A549 (cell line): ENCODE results near the gene ZNF341. TPM values are rescaled to one million over a fixed set of nuclear protein-coding genes. Genes with fewer than 3 reads are reported as not detected.

Experiments
- ATAC-seq, 2 experiments: fragments of 200-7000 bp in 1 of 2; fragments of >200 bp in 1 of 2; cut with Nextera tagmentation in 1 of 2; cut with Tn5 transposase in 1 of 2; 3 replicates each; pipeline versions ENCODE4 v1.8.0 to v1.9.1; 2018 to 2020; ENCODE audit warnings: mild to moderate bottlenecking in 1 of 2, moderate library complexity in 1 of 2
- CTCF ChIA-PET: fragments of 300-600 bp; sonication (Branson Sonifier 250); formaldehyde crosslinking; extraction: SDS; loops from one replicate; lab custom pipeline; 2021; ENCODE audit warnings: antibody characterized with exemption, inconsistent platforms; lab: Yijun Ruan, JAX
- POLR2A ChIA-PET: fragments of 350-600 bp; formaldehyde crosslinking; extraction: SDS; loops from one replicate; lab custom pipeline; 2021; ENCODE audit warnings: antibody characterized with exemption, inconsistent platforms; lab: Yijun Ruan, JAX
- DNase-seq, 2 experiments: peaks; one replicate each; pipeline versions ENCODE4 v3.0.0 to v3.0.0-alpha.2; 2011 to 2016; ENCODE audit warnings: low read depth in 1 of 2, low spot score in 1 of 2
- FAIRE-seq: peaks from 2 replicates; lab custom pipeline; 2011; peaks lifted over from hg19 to GRCh38; lab: Jason Lieb, UNC
- H3K27ac ChIP-seq, 2 experiments: fragments of >200 bp; sonication (Bioruptor Twin); formaldehyde crosslinking; 3 replicates each; pipeline ENCODE4 v1.5.1; 2016 to 2017
- H3K4me1 ChIP-seq: fragments of >200 bp; sonication (Bioruptor Twin); formaldehyde crosslinking; 3 replicates; pipeline ENCODE4 v1.6.1; 2016
- H3K4me2 ChIP-seq: fragments of >200 bp; sonication (Bioruptor Twin); formaldehyde crosslinking; 3 replicates; pipeline ENCODE4 v1.6.1; 2016
- H3K4me3 ChIP-seq: fragments of >200 bp; sonication (Bioruptor Twin); formaldehyde crosslinking; 3 replicates; pipeline ENCODE4 v1.5.1; 2016
- H3K9me3 ChIP-seq: fragments of >200 bp; sonication (Bioruptor Twin); formaldehyde crosslinking; 3 replicates; pipeline ENCODE4 v1.6.1; 2016
- CBX2 ChIP-seq: fragments of 200-600 bp; sonication (generic); IDR thresholded peaks from 2 replicates; pipeline ENCODE4 v1.6.1; 2016; ENCODE audit warnings: low read depth, mild to moderate bottlenecking, borderline replicate concordance
- CBX8 ChIP-seq: fragments of 200-600 bp; sonication (generic); IDR thresholded peaks from 2 replicates; pipeline ENCODE4 v1.6.1; 2016
- CEBPB ChIP-seq, 2 experiments: fragments of >200 bp in 1 of 2; sonication (Bioruptor Twin) in 1 of 2; formaldehyde crosslinking in 1 of 2; IDR thresholded peaks; 2 replicates each; pipeline ENCODE4 v1.6.1; 2012 to 2016
- CHD2 ChIP-seq: fragments of 150-350 bp; IDR thresholded peaks from 2 replicates; pipeline ENCODE4 v1.6.1; 2014; ENCODE audit warnings: low read length; ENCODE audit not compliant: partially characterized antibody
- CHD4 ChIP-seq: fragments of 200-600 bp; sonication (generic); IDR thresholded peaks from 2 replicates; pipeline ENCODE4 v1.6.1; 2016; ENCODE audit warnings: antibody characterized with exemption, mild to moderate bottlenecking, borderline replicate concordance
- EHF ChIP-seq: fragments of 250-450 bp; sonication (Bioruptor Pico); IDR thresholded peaks from 2 replicates; pipeline ENCODE4 v1.5.0; 2020; ENCODE audit warnings: mild to moderate bottlenecking
- EHMT2 ChIP-seq: fragments of 200-600 bp; sonication (generic); IDR thresholded peaks from 2 replicates; pipeline ENCODE4 v1.6.1; 2016; ENCODE audit warnings: antibody characterized with exemption, low read depth, mild to moderate bottlenecking, moderate library complexity
- EP300 ChIP-seq, 2 experiments: fragments of >200 bp; sonication (Bioruptor Twin); formaldehyde crosslinking; IDR thresholded peaks; 2 replicates in 1 of 2; 3 replicates in 1 of 2; pipeline ENCODE4 v1.6.1; 2016 to 2017
- ESRRA ChIP-seq: fragments of 150-350 bp; IDR thresholded peaks from 2 replicates; pipeline ENCODE4 v1.6.1; 2014; ENCODE audit warnings: mild to moderate bottlenecking, low read length, borderline replicate concordance
- FOSL2 ChIP-seq, 2 experiments: fragments of 450-650 bp in 1 of 2; fragments of >200 bp in 1 of 2; sonication (Bioruptor Twin) in 1 of 2; formaldehyde crosslinking; IDR thresholded peaks; 2 replicates each; pipeline versions ENCODE4 v1.5.0 to v1.6.1; 2016 to 2020; ENCODE audit warnings: mild to moderate bottlenecking in 1 of 2, moderate library complexity in 1 of 2
- FOXS1 ChIP-seq: fragments of 250-450 bp; sonication (Bioruptor Pico); IDR thresholded peaks from 2 replicates; pipeline ENCODE4 v1.5.0; 2020; ENCODE audit warnings: mild to moderate bottlenecking, moderate library complexity
- HDAC2 ChIP-seq: fragments of 200-600 bp; sonication (generic); IDR thresholded peaks from 2 replicates; pipeline ENCODE4 v1.6.1; 2016
- HEYL ChIP-seq: fragments of 250-450 bp; sonication (Bioruptor Pico); IDR thresholded peaks from 2 replicates; pipeline ENCODE4 v1.8.0; 2021; ENCODE audit warnings: mild to moderate bottlenecking, moderate library complexity
- HOXB5 ChIP-seq: fragments of 250-450 bp; sonication (Bioruptor Pico); IDR thresholded peaks from 2 replicates; pipeline ENCODE4 v1.5.0; 2020; ENCODE audit warnings: mild to moderate bottlenecking, moderate library complexity
- JUNB ChIP-seq: fragments of >200 bp; sonication (Bioruptor Twin); formaldehyde crosslinking; IDR thresholded peaks from 2 replicates; pipeline ENCODE4 v1.6.1; 2016
- KDM1A ChIP-seq: fragments of 200-600 bp; sonication (generic); IDR thresholded peaks from 2 replicates; pipeline ENCODE4 v1.6.1; 2016; ENCODE audit warnings: low read depth, mild to moderate bottlenecking
- MAFK ChIP-seq: fragments of 450-650 bp; IDR thresholded peaks from 2 replicates; pipeline ENCODE4 v1.6.1; 2014; ENCODE audit not compliant: partially characterized antibody
- MYC ChIP-seq: IDR thresholded peaks from 2 replicates; pipeline ENCODE4 v1.6.1; 2012; ENCODE audit warnings: mild to moderate bottlenecking, inconsistent platforms, low read length, improper control_type of control experiment, borderline replicate concordance
- NR3C1 ChIP-seq: fragments of >200 bp; sonication (Bioruptor Twin); formaldehyde crosslinking; IDR thresholded peaks from 3 replicates; pipeline ENCODE4 v1.6.1; 2017
- PHF8 ChIP-seq: fragments of 200-600 bp; sonication (generic); IDR thresholded peaks from 2 replicates; pipeline ENCODE4 v1.6.1; 2016; ENCODE audit warnings: low read depth, mild to moderate bottlenecking, antibody characterized with exemption, moderate library complexity, borderline replicate concordance
- POLR2AphosphoS2 ChIP-seq: conservative IDR thresholded peaks from 2 replicates; pipeline ENCODE4 v1.6.1; 2012; ENCODE audit warnings: low read length, improper control_type of control experiment, inconsistent platforms
- RARB ChIP-seq: fragments of 250-450 bp; sonication (Bioruptor Pico); IDR thresholded peaks from 2 replicates; pipeline ENCODE4 v1.8.0; 2021; ENCODE audit warnings: mild to moderate bottlenecking, moderate library complexity
- RCOR1 ChIP-seq: fragments of 150-350 bp; IDR thresholded peaks from 2 replicates; pipeline ENCODE4 v1.6.1; 2014; ENCODE audit warnings: antibody characterized with exemption, low read length, low read depth
- RFX5 ChIP-seq: fragments of 450-650 bp; IDR thresholded peaks from 2 replicates; pipeline ENCODE4 v1.7.1; 2014; ENCODE audit warnings: antibody characterized with exemption, mild to moderate bottlenecking, moderate library complexity
- RNF2 ChIP-seq: fragments of 200-600 bp; sonication (generic); IDR thresholded peaks from 2 replicates; pipeline ENCODE4 v1.6.1; 2016; ENCODE audit warnings: low read depth, mild to moderate bottlenecking, antibody characterized with exemption, moderate library complexity, borderline replicate concordance
- SREBF2 ChIP-seq: fragments of 450-650 bp; IDR thresholded peaks from 2 replicates; pipeline ENCODE4 v1.6.1; 2014; ENCODE audit warnings: mild to moderate bottlenecking, moderate library complexity
- ZFP36 ChIP-seq: fragments of 450-650 bp; IDR thresholded peaks from 2 replicates; pipeline ENCODE4 v1.6.1; 2014; ENCODE audit warnings: borderline replicate concordance; ENCODE audit not compliant: partially characterized antibody
- ZSCAN20 ChIP-seq: fragments of 250-450 bp; sonication (Bioruptor Pico); IDR thresholded peaks from 2 replicates; pipeline ENCODE4 v1.8.0; 2022; ENCODE audit warnings: mild to moderate bottlenecking, moderate library complexity
- WGBS: methylation state at CpG from one replicate; pipeline ENCODE4 v1.1.6; 2017; ENCODE audit errors: missing lambda C conversion rate; 5-methylcytosine and 5-hydroxymethylcytosine counted together
- polyA plus RNA-seq, 4 experiments: library from polyadenylated mRNA; depleted of rRNA in 3 of 4; stranded (reverse); fragments of >200 nt; fragmentation: RNase III in 1 of 4; extraction: RNeasy Plus Mini Kit Qiagen cat#74134 plus additional on column Dnase treatment in 1 of 4; gene quantifications; 2 replicates in 3 of 4; 3 replicates in 1 of 4; pipeline ENCODE4 v1.2.3, GENCODE V29; 2011 to 2017
- TF ChIP-seq, protein P1 (sequence below): fragments of 250-450 bp; sonication (Bioruptor Pico); IDR thresholded peaks from 2 replicates; pipeline ENCODE4 v1.5.0; 2020; ENCODE audit warnings: low read depth, mild to moderate bottlenecking, moderate library complexity
- TF ChIP-seq, protein P2 (sequence below): fragments of 250-450 bp; sonication (Bioruptor Pico); IDR thresholded peaks from 2 replicates; pipeline ENCODE4 v1.5.0; 2021; ENCODE audit warnings: mild to moderate bottlenecking, moderate library complexity, borderline replicate concordance
- TF ChIP-seq, protein P3 (sequence below): fragments of 450-650 bp; IDR thresholded peaks from 2 replicates; pipeline ENCODE4 v1.6.1; 2014; ENCODE audit warnings: antibody characterized with exemption
- TF ChIP-seq, protein P4 (sequence below): IDR thresholded peaks from 2 replicates; pipeline ENCODE4 v1.6.1; 2012
- TF ChIP-seq, protein P5 (sequence below): IDR thresholded peaks from 2 replicates; pipeline ENCODE4 v1.6.1; 2012; ENCODE audit warnings: low read depth, borderline replicate concordance
- TF ChIP-seq, protein P6 (sequence below): IDR thresholded peaks from 2 replicates; pipeline ENCODE4 v1.6.1; 2012
- TF ChIP-seq, protein P7 (sequence below): fragments of >200 bp; sonication (Bioruptor Twin); formaldehyde crosslinking; IDR thresholded peaks from 3 replicates; pipeline ENCODE4 v1.6.1; 2016

Gene ZNF341
- polyA plus RNA-seq, 2 of the 4 experiments (the other 2 are of a cell fraction) = 2.1 to 4.1 TPM

DNA sequence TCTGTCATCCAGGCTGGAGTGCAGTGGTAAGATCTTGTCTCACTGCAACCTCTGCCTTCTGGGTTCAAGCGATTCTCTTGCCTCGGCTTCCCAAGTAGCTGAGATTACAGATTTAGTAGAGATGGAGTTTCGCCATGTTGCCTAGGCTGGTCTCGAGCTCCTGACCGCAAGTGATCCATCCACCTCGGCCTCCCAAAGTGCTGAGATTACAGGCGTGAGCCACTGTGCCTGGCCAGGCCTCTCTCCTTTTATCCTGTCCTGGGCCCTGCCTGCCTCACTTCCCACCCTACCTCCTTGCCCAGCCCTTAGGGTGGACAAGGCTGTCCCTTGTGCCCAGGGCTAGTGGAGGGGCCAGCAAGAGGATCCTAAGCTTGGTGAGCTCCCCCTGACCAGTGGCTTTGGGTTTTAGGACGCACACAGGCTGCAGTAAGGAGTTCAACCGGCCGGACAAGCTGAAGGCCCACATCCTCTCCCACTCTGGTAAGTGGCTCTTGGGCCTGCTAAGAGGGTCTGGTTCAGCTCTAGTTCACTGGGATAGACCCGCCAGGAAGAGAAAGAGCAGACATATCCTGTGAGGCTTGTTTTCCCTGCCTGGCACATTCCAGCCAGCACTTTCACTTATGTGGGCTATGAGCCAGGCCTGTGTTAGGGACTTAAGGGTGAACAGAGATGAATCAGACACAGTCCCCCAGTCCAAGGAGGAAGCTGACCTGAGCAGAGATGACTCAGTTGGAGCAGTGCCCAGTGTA lies 57.5 kb downstream of the ZNF341 start:
- Histone ChIP-seq H3K27ac (peak overlapping the region; percentile 64 to 84), H3K4me3 (no peak overlapping the region), H3K4me2 (peak overlapping the region; percentile 62), H3K9me3 (no peaks in the 10 kb centered on the region), H3K4me1 (peaks cover 27% of the 10 kb centered on the region)
- ATAC-seq (peak; percentile 90 to 92), FAIRE-seq (peak; percentile 72), DNase-seq (peak; percentile 95 to 96)
- ChIA-PET CTCF (interaction anchor here (0.6 to 1.3 kb wide), 5 partner anchors 54 to 410 kb away, joined by 3 to 8 read pairs (median 4); partner anchors contain the start of gene ZNF341), POLR2A (interaction anchor here (0.9 to 1.2 kb wide), 3 partner anchors 23 to 300 kb away, joined by 3 to 4 read pairs (median 3); partner anchors contain the start of genes CBFA2T2 and RALY)
- WGBS = 76% methylated on average over 10 of the region's 11 CpGs
- TF ChIP-seq MYC (no peak), CHD2 (no peak), PHF8 (no peak), ZFP36 (no peak), CBX8 (no peak), HDAC2 (no peak), EP300 (IDR thresholded peaks at IDR 0.05) (no peak; a peak in 1 of 5 replicates), RARB (CRISPR knock-in tag) (no peak), ZSCAN20 (CRISPR knock-in tag) (no peak), SREBF2 (no peak), JUNB (peak; percentile 84), RNF2 (no peak), FOSL2 (IDR thresholded peaks at IDR 0.05) (peak; percentile 88), FOSL2 (CRISPR knock-in tag; IDR thresholded peaks at IDR 0.05) (peak; percentile 94), HEYL (CRISPR knock-in tag) (no peak), CBX2 (no peak), RCOR1 (no peak), EHF (CRISPR knock-in tag) (no peak), ESRRA (no peak), NR3C1 (no peak), EHMT2 (no peak), CEBPB (IDR thresholded peaks at IDR 0.05) (no peak), MAFK (peak; percentile 79), FOXS1 (CRISPR knock-in tag) (no peak), KDM1A (no peak), HOXB5 (CRISPR knock-in tag) (no peak), CHD4 (no peak), POLR2AphosphoS2 (no peak), RFX5 (no peak)
- TF ChIP-seq, protein P1, sequence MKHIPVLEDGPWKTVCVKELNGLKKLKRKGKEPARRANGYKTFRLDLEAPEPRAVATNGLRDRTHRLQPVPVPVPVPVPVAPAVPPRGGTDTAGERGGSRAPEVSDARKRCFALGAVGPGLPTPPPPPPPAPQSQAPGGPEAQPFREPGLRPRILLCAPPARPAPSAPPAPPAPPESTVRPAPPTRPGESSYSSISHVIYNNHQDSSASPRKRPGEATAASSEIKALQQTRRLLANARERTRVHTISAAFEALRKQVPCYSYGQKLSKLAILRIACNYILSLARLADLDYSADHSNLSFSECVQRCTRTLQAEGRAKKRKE (CRISPR knock-in tag) = no peak
- TF ChIP-seq, protein P2, sequence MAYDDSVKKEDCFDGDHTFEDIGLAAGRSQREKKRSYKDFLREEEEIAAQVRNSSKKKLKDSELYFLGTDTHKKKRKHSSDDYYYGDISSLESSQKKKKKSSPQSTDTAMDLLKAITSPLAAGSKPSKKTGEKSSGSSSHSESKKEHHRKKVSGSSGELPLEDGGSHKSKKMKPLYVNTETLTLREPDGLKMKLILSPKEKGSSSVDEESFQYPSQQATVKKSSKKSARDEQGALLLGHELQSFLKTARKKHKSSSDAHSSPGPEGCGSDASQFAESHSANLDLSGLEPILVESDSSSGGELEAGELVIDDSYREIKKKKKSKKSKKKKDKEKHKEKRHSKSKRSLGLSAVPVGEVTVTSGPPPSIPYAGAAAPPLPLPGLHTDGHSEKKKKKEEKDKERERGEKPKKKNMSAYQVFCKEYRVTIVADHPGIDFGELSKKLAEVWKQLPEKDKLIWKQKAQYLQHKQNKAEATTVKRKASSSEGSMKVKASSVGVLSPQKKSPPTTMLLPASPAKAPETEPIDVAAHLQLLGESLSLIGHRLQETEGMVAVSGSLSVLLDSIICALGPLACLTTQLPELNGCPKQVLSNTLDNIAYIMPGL (CRISPR knock-in tag) = no peak
- TF ChIP-seq, protein P3, sequence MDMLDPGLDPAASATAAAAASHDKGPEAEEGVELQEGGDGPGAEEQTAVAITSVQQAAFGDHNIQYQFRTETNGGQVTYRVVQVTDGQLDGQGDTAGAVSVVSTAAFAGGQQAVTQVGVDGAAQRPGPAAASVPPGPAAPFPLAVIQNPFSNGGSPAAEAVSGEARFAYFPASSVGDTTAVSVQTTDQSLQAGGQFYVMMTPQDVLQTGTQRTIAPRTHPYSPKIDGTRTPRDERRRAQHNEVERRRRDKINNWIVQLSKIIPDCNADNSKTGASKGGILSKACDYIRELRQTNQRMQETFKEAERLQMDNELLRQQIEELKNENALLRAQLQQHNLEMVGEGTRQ = no peak
- TF ChIP-seq, protein P4, sequence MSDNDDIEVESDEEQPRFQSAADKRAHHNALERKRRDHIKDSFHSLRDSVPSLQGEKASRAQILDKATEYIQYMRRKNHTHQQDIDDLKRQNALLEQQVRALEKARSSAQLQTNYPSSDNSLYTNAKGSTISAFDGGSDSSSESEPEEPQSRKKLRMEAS = peak; percentile 73
- TF ChIP-seq, protein P5, sequence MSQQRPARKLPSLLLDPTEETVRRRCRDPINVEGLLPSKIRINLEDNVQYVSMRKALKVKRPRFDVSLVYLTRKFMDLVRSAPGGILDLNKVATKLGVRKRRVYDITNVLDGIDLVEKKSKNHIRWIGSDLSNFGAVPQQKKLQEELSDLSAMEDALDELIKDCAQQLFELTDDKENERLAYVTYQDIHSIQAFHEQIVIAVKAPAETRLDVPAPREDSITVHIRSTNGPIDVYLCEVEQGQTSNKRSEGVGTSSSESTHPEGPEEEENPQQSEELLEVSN = no peak
- TF ChIP-seq, protein P6, sequence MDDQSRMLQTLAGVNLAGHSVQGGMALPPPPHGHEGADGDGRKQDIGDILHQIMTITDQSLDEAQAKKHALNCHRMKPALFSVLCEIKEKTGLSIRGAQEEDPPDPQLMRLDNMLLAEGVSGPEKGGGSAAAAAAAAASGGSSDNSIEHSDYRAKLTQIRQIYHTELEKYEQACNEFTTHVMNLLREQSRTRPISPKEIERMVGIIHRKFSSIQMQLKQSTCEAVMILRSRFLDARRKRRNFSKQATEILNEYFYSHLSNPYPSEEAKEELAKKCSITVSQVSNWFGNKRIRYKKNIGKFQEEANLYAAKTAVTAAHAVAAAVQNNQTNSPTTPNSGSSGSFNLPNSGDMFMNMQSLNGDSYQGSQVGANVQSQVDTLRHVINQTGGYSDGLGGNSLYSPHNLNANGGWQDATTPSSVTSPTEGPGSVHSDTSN = no peak
- TF ChIP-seq, protein P7, sequence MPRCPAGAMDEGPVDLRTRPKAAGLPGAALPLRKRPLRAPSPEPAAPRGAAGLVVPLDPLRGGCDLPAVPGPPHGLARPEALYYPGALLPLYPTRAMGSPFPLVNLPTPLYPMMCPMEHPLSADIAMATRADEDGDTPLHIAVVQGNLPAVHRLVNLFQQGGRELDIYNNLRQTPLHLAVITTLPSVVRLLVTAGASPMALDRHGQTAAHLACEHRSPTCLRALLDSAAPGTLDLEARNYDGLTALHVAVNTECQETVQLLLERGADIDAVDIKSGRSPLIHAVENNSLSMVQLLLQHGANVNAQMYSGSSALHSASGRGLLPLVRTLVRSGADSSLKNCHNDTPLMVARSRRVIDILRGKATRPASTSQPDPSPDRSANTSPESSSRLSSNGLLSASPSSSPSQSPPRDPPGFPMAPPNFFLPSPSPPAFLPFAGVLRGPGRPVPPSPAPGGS = 0 out of 3 replicates have a peak, but pooled peaks have one; percentile 28
